CD4-positive, alpha-beta T cell treated with Interleukin-17A for 1 hour (primary cell): ENCODE data around the gene KRTAP4-12.
"Not testable (repeated sequence)": the region's sequence is repeated elsewhere in the genome, so short reads cannot be mapped to it uniquely, and the experiment has no call there.

Source experiments
- DNase-seq: peaks from one replicate; pipeline ENCODE4 v3.0.0-alpha.2; 2020

The KRTAP4-12 gene

DNA sequence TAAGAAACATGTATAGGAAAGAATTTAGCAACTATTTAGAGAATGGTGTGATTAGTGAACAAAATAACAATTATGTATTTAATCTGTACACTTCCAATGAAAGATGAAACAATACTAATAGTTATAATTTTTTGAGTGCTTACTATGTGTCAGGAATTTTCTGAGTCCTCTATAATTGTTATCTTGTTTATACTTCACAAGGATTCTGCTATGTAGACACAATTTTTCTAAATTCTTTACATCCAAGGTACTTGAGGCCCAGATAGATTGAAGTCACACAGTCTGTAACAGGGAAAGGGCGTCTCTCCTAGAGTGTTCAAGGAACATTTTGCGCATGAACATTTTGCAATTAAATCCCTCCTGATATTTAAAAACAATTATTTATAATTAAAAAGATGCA lies 1.1 kb upstream of the KRTAP4-12 start:
- DNase-seq: no peak

DNA sequence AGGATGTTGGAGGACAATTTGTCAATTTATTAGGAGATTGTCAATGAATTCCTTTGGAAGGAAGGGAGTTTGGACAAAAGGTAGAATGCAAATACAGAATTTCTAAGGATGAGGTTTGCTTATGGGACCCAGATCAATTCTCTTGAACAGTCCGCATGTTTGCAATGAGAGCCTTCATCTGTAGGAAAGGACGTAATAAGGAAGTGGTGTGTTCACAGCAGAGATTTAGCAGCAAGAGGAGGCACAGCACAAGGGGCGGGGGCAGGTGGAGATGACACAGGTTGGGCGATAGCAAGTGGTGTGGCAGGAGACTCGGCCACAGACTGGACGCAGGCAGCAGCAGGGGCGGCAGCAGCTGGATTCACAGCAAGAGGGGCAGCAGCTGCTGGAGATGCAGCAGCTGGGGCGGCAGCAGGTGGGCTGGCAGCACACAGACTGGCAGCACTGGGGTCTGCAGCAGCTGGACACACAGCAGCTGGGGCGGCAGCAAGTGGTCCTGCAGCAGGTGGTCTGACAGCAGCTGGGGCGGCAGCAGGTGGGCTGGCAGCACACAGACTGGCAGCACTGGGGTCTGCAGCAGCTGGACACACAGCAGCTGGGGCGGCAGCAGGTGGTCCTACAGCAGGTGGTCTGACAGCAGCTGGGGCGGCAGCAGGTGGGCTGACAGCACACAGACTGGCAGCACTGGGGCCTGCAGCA lies 541 bp downstream of the KRTAP4-12 start:
- not testable (repeated sequence) for DNase-seq

DNA sequence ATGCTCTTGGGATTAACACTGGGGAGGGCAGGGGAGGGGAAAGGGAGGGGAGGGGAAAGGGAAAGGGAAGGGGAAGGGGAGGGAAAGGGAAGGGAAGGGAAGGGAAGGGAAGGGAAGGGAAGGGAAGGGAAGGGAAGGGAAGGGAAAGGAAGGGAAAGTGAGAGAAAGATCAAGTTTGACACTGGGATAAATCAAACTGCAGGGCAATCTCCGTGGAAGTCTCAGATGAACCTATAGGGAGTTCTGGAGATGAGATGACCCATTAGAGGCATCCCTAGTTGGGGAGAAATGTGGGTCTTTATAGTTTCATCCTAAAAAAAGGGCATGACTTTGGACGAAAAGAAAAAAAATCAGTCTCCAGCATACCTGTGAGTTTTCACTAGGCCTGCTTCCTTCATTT lies 2.2 kb downstream of the KRTAP4-12 start:
- DNase-seq: no peak

DNA sequence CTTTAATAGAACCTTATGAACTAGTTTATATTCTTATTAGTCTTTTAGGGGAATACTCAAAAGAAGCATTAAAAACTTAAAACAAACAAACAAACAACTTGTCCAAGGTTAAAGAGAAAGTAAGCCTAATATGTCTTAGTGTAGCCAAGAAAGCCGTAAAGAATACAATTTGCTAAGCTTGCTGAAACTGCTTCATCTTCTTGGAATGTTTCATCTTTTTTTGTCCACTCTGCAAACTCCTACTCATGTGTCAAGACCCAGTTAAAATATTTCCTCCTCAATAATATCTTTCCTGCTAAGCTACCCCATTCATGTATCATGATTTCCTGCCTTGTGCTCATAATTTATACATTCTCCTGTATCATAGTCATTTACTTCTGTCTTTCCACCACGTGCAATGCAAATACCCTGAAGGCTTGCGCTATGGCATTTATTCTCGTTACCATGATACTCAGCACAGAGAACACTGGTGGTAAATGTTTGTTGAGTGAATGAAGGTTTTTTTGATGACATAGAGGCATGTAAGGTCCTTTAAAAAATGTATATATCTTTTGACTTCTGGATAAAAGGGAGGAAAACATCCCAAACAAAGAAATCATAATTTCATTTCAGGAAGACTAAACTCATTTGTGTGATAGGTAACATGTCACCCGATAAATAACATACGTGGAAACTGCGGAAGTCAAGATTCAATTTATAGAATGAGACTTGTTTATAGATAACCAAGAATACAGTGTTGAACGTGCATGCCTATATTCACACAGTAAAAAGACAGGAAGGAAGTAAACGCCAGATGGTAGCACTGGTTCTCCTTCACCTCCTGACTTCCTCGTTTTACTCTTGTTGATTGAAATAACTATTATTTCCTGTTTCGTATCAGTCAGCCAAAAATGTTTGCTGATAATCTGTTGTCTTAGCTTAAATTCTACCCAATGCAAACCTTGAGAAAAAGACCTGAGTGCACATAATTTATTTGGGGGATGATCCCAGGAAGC lies 4.0 kb downstream of the KRTAP4-12 start:
- DNase-seq: peak; percentile 23

DNA sequence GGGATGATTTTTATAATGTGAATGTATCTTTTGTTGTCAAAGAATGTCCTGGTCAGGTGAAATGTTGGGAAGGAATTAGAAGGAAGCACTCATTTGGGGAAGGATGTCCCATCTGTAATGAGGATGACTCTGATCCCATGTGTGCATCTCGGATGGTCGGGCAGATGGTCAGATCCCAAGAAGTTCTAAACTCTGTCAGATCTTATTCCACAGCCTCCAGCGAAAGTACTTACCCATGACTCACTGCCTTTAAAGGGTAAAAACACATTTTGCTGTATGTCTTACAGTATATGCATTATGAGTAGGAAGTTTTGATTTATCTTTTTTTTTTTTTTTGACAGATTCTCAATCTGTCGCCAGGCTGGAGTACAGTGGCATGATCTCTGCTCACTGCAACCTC lies 5.3 kb downstream of the KRTAP4-12 start:
- DNase-seq: no peak

DNA sequence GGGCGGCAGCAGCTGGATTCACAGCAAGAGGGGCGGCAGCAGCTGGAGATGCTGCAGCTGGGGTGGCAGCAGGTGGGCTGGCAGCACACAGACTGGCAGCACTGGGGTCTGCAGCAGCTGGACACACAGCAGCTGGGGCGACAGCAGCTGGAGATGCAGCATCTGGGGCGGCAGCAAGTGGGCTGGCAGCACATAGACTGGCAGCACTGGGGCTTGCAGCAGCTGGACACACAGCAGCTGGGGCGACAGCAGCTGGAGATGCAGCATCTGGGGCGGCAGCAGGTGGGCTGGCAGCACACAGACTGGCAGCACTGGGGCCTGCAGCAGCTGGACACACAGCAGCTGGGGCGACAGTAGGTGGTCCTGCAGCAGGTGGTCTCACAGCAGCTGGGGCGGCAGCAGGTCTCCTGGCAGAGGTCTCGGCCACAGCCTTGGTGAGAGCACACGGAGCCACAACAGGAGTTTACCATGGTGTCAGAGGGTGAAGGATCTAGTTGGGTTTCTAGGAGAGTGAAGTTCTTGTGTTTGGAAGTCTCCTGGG lies 6.1 kb downstream of the KRTAP4-12 start, which contains the start of gene KRTAP4-11:
KRTAP4-11 (minus strand) TSS at position 528 of the 541 bp plus-strand sequence; CDS start at position 470, 58 bp downstream.
- not testable (repeated sequence) for DNase-seq

DNA sequence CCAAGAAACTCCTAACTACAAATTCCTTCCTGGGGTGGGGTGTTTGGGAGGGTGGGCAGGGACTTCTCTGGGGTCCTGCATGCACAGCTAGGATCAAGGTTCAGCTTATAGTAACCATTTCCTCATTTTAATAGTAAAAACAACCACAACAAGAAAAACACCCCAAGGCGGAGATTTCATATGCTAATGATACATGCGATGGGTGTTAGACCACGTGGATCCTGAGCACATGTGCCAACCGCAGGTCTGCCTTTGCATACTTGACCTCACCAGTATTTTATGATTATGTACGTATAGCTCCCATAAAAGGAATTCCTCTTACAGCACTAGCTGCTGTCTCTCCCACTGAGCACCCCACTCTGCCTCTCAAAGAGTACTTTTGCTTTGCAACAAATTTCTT lies 7.7 kb downstream of the KRTAP4-12 start:
- DNase-seq: no peak

DNA sequence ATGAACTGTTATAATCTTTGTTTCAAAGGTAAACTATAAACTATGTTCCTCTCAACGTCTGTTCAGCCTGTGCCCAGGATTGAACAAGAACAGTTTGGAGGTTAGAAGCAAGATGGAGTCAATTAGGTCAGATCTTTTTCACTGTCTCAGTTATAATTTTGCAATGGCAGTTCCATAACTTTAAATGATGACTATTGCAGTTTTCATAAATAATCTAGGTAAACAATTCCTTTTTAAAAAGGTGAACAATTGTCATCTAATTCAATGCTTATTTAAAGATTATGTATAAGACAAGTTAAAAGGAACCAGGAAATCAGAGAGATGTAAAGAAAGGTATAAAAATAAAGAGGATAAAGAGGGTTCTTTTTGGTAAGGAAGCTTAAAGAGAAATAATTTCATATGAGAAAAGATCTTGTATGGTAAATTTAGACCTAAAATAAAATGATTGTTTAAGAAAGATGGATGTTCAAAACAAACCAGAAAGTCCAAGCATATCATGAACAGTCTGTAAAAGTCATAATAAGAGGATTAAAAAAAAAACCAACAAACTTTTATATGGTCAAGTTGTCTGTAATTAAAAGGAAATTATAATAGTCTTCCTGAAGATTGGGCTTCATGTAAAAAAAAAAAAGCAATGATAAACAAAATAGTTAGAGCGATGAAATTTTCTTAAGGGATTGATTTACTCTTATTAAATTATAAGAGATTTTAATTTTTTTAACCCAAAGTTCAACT lies 12.7 kb downstream of the KRTAP4-12 start:
- DNase-seq: no peak

DNA sequence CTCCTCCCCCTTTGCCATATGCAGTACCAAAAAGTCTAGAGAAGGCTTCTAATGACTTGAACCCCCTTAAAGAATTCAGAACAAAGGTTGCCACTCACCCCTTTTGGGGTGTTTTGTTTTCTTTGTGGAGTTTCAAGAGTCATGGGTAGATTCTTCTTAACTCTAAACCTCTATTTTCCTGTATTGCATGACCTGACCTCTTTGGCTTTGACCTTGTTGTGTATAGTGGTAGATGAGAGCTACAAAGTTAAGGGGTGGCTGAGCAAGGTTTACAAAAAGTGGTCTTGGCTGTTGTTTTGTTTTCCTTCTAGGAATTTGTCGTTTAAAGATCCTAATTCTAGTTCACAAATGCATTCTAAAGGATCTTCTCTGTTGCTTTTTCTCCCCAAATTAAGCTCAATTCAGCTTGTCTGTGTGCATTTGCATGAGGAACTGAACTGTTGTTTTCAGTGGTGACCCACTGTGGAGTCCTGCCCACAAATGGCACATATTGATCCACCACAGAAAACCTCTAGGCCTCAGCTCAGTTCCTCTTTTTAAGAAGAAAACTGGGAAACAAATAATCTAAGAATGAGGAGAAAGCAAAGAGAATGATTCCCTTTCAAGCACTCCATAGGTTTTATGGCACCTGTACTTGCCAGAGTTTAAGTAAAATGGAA lies 15.1 kb downstream of the KRTAP4-12 start:
- not testable (repeated sequence) for DNase-seq

DNA sequence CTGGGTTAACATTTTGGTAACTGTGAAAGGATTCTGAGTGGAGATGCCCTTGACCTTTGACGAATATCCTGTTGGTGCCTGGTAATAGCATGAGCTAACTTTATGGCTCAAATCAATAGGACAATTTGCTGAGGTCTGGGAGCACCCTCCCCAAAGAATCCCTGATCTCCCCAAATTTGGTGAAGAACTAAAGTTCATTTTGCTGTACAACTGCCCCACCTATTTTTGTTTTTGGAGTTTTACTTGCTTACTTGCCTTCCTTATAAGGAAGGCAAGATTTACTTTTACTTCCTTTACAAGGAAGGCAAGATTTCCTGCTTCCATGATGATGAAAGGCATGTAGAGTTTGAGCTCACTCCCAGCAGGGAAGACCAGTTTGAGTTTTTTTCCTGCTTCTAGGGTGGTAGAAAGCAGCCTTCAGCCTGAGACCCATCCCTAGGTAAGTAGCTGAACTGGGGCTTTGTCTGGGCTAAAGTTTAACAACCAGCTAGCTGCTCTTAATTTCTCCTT lies 16.0 kb downstream of the KRTAP4-12 start:
- no peak for DNase-seq

DNA sequence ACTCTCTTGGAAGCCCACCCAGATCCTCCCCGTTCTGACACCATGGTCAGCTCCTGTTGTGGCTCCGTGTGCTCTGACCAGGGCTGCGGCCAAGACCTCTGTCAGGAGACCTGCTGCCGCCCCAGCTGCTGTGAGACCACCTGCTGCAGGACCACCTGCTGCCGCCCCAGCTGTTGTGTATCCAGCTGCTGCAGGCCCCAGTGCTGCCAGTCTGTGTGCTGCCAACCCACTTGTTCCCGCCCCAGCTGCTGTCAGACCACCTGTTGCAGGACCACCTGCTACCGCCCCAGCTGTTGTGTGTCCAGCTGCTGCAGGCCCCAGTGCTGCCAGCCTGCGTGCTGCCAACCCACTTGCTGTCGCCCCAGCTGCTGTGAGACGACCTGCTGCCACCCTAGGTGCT lies 18.6 kb downstream of the KRTAP4-12 start, which contains the start of gene KRTAP4-9:
KRTAP4-9 (plus strand) TSS at position 43 of the 400 bp plus-strand sequence; CDS start at position 43, 0 bp downstream.
- DNase-seq: not testable (repeated sequence)

DNA sequence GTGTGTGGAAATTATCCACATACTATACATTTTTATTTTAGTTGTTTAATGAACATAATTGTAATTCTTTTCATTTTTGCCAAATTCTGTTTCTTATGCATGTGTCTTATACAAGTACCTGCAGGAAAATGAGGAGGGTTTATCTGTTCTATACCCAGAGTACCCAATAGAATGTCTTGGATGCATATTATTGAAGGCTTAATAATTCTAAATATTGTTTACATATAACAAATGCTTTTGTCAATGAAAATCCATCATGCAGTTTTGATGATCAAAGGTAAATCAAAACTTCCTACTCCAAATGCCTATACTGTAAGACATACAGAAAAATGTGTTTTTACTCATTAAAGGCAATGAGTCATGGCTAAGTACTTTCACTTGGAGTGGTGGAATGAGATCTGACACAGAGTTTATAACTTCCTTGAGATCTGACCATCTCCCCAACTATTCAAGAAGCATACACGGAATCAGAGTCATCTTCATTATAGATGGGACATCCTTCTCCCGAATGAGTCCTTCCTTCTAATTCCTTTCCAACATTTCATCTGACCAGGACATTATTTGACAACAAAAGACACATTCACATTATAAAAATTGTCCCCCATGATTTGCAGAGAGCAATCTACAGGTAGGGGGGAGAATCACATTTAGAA lies 19.5 kb downstream of the KRTAP4-12 start:
- not testable (repeated sequence) for DNase-seq

DNA sequence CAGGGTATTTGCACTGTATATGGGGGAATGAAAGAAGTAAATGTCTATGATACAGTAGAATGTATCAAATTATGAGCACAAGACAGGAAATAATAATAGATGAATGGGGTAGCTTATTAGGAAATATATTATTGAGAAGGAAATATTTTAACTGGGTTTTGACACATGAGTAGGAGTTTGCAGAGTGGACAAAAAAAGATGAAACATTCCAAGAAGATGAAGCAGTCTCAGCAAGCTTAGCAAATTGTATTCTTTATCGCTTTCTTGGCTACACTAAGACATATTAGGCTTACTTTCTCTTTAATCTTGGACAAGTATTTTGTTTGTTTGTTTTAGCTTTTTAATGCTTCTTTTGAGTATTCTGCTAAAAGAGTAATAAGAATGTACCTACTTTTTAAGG lies 20.1 kb downstream of the KRTAP4-12 start:
- DNase-seq: no peak

DNA sequence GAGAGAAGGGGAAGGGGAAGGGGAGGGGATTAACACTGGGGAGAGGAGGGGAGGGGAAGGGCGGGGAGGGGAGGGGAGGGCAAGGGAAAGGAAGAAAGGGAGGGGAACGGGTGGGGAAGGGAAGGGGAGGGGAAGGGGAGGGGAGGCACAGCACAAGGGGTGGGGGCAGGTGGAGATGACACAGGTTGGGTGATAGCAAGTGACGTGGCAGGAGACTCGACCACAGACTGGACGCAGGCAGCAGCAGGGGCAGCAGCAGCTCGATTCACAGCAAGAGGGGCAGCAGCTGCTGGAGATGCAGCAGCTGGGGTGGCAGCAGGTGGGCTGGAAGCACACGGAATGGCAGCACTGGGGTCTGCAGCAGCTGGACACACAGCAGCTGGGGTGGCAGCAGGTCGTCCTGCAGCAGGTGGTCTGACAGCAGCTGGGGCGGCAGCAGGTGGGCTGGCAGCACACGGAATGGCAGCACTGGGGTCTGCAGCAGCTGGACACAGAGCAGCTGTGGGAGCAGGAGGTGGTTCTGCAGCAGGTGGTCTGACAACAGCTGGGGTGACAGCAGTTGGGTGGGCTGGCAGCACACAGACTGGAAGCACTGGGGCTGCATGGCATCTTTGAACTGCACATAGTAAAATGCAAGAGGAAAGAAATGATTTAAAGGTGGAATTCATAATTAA lies 22.3 kb downstream of the KRTAP4-12 start, which contains the start of gene KRTAP4-16:
KRTAP4-16 (minus strand) TSS at position 624 of the 674 bp plus-strand sequence; CDS start at position 624, 0 bp downstream.
- DNase-seq: no peak

DNA sequence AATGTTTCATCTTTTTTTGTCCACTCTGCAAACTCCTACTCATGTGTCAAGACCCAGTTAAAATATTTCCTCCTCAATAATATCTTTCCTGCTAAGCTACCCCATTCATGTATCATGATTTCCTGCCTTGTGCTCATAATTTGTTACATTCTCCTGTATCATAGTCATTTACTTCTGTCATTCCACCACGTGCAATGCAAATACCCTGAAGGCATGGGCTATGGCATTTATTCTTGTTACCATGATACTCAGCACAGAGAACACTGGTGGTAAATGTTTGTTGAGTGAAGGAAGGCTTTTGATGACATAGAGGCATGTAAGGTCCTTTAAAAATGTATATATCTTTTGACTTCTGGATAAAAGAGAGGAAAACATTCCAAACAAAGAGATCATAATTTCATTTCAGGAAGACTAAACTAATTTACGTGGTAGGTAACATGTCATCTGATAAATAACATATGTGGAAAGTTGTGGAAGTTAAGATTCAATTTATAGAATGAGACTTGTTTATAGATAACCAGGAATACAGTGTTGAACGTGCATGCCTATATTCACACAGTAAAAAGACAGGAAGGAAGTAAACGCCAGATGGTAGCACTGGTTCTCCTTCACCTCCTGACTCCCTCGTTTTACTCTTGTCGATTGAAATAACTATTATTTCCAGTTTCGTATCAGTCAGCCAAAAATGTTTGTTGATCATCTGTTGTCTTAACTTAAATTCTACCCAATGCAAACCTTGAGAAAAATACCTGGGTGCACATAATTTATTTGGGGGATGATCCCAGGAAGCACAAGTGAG lies 24.1 kb downstream of the KRTAP4-12 start:
- not testable (repeated sequence) for DNase-seq

DNA sequence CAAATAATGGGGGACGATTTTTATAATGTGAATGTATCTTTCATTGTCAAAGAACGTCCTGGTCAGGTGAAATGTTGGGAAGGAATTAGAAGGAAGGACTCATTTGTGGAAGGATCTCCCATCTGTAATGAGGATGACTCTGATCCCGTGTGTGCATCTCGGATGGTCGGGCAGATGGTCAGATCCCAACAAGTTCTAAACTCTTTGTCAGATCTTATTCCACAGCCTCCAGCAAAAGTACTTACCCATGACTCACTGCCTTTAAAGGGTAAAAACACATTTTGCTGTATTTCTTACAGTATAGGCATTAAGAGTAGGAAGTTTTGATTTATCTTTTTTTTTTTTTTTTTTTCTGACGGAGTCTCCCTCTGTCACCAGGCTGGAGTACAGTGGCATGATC lies 25.5 kb downstream of the KRTAP4-12 start:
- DNase-seq: no peak

DNA sequence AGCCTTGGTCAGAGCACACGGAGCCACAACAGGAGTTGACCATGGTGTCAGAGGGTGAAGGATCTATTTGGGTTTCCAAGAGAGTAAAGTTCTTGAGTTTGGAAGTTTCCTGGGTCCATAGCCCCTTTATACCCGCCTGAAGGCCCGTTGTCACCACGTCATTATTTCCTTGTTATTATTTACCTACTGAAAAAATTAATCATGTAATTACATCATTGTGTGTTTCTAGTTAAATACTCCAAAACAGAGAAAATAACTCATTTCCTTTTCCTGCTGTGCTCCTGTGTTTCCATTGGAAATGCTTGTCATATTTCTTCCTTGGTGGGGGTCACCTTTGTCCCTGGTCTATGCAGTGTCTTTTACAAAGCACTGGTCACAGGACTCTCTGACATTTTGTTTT lies 25.9 kb downstream of the KRTAP4-12 start, which contains the start of gene KRTAP4-8:
KRTAP4-8 (minus strand) TSS at position 101 of the 400 bp plus-strand sequence; CDS start at position 43, 58 bp downstream.
- DNase-seq: no peak

DNA sequence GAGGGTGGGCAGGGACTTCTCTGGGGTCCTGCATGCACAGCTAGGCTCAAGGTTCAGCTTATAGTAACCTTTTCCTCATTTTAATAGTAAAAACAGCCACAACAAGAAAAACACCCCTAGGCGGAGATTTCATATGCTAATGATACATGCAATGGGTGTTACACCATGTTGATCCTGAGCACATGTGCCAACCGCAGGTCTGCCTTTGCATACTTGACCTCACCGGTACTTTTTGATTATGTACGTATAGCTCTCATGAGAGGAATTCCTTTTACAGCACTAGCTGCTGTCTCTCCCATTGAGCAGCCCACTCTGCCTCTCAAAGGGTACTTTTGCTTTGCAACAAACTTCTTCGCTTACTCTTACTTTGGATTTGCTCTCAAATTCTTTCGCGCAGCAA lies 27.9 kb downstream of the KRTAP4-12 start:
- no peak for DNase-seq

DNA sequence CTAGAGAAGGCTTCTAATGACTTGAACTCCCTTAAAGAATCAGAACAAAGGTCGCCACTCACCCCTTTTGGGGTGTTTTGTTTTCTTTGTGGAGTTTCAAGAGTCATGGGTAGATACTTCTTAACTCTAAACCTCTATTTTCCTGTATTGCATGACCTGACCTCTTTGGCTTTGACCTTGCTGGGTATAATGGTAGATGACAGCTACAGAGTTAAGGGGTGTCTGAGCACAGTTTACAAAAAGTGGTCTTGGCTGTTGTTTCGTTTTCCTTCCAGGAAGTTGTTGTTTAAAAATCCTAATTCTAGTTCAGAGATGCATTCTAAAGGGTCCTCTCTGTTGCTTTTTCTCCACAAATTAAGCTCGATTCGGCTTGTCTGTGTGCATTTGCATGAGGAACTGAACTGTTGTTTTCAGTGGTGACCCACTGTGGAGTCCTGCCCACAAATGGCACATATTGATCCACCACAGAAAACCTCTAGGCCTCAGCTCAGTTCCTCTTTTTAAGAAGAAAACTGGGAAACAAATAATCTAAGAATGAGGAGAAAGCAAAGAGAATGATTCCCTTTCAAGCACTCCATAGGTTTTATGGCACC lies 35.1 kb downstream of the KRTAP4-12 start:
- DNase-seq: not testable (repeated sequence)
